NCI-H1694 treated with DMSO at 0.1 percent for 48 hours (cell line): ENCODE results near the gene CRYBA4.

Experiments used
- DNase-seq: peaks from one replicate; lab custom pipeline; 2025; lab: John Stamatoyannopoulos, UW

CRYBA4 gene

DNA sequence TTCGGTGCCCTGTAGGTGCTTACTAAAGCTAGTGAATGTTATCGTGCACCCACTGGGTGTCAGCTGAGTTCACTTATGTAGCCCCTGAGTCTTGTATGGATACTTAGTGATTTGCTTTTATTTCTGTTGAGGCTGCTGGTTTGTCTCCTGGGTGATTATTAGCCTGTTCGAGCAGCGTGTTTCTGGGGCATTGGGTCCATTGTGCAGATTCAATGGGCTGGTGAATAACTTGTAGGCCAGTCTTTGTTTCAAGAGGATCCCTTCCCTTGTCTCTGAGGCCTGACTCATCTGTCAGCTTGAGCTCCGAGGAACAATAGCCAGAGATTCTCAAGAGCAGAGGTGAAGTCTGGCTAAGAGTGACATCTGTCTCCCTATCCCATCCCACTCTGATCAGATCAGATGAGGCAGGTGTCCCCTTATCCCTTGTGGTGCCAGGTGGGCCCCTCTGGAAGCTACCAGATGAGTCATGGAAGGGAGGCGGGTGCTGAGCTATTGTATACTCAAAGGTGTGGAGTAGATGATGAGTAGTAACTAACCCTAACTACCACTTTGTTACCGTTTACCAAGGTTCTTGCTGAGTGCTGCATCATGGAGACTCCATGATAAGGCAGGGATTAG lies 39.3 kb downstream of the CRYBA4 start:
- DNase-seq, result no peak

DNA sequence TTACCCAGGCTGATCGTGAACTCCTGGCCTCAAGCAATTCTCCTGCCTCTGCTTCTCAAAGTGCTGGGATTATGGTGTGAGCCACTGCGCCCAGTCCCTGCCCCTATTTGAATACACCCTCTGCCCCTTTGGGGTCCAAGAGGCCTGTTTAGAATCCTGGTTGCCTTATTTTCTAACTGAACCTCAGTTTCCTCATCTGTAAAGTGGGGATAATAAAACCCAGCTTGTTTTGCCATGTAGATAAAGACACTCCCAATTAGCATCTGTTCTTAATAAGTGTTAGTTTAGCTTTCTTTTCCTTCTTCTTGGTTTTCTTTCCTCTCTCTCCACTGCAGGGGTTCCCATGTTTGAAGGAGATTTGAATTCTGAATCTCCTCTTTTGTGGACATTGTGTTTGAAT lies 40.4 kb downstream of the CRYBA4 start:
- DNase-seq, result no peak

DNA sequence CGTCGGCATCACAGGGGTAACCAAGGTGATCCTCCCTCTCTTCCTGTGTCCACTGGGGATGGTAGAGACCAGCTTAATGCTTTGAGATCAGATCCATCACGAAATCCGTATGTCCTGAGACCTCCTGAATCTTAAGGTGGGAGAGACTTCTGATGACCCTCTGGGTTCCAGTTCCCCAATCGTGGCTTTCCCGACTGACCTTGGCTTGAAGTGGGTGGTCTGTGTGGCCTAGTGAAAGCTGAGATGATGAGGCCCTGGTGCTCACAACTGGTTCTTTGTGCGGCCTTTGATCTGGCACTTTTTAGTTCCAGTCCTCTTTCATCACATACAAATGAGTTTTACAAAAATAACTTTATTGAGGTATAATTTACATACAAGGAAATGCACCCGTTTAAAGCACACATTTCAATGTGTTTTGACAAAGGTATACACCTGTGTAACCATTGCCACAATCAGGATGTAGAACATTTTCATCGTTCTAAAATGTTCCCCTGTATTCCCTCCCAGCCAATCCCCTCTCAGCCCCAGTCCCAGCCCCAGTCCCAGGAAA lies 41.7 kb downstream of the CRYBA4 start:
- no peak for DNase-seq

DNA sequence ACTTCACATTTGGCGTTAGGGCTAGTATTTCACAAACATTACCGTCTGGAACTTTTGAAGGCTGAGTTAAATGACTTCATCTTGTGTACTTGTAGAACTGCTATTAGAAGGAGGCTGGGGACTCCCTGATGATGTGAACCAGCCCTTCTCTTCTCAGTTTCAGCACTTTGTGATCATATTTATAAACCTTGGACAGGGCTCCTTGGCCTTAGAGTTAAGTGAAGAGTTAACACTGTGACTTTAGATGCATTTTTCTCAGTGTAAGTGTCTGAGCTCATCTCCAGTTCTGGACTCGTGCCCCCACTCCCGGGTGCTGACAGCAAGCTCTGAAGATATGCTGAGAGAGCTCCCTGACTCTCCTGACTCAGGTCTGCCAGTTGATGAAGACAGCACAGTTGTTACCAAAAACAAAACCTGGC lies 44.1 kb downstream of the CRYBA4 start:
- DNase-seq, result no peak

DNA sequence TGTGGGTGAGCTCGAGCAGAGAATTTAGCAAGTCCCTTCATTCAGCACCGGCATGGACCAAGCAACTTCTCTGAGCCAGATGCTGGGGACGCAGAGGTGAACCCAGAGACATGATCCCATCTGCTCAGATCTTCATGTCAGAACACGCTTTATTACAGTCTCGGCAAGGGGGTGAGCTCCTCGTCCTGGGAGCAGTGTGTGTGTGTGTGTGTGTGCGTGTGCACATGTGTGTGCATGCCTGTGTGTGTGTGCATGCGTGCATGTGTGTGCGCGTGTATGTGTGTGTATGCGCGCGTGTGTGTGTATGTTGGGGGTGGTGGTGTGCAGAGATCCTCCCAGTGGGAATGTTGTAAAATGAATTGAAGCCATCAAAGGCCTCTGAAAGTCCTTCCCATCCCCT lies 45.4 kb downstream of the CRYBA4 start:
- peak; percentile 43 for DNase-seq

DNA sequence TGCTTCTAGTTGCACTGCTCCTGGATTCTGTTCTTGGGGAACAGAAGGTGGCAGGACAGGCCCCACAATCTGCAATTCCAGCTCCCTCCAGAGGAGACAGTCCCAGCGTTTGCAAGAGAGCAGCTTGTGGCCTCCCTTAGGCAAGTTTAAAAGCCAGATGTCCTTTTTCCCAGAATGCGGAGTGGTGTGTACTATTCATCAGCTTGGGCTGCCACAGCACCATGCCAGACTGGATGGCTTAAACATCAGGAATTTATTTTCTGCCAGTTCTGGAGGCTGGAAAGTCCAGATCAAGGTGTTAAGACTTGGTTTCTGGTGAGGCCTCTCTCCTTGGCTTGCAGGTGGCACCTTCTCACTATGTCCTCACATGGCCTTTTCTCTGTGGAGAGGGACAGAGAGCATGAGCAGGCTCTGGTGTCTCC lies 47.3 kb downstream of the CRYBA4 start:
- peak; percentile 86 for DNase-seq

DNA sequence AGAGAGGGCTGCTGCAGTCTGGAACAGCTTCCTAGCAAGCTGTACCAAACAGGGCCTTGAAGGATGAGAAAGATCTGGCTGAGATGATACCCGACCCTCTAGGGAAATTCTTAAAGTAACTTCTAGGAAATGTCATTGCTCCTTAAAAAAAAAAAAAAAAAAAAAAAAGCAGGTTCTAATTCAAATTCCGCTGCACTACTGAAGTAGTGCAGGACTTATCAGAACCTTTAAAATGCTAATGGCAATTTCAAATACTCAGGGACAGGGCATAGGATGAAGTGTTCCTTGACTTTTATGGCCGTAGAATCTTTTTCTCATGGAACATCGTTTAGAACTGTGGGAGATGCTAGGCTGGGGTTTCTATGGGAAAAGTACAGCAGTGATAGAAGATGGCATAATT lies 48.7 kb downstream of the CRYBA4 start:
- DNase-seq, result no peak

DNA sequence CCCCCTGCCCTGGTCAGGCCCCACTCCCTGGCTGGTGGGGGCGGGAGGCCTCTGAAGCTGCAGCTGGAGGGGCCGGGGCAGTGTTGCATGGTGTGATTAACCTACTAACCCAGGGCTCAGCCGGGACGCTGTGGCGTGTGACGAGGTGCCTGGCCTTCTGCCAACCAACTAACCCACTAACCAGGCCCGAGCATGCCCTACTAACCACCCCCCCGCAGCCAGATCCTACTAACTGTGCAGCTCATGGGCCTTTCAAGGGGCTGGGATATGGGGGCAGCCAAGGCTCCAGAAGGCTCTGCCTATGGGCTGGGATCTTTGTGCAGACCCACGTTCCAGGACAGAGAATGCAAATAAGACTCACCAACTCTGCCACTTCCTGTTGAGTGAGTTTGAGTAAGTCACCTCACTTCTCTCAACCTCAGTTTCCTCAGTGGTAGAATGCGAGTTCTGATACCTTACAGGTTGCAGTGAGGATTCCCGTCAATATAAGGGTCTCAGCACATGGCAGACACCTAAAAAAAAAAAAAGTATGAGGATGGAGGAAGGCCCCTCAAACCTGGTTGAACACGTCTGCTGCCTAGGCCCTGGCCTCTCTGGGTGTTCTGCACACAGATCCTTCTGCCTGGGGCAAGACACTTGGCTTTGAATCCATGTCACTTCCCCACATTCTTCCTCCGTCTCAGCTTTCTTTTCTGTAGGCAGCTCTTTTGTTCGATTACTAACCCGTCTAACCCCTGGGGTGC lies 49.7 kb downstream of the CRYBA4 start:
- no peak for DNase-seq

DNA sequence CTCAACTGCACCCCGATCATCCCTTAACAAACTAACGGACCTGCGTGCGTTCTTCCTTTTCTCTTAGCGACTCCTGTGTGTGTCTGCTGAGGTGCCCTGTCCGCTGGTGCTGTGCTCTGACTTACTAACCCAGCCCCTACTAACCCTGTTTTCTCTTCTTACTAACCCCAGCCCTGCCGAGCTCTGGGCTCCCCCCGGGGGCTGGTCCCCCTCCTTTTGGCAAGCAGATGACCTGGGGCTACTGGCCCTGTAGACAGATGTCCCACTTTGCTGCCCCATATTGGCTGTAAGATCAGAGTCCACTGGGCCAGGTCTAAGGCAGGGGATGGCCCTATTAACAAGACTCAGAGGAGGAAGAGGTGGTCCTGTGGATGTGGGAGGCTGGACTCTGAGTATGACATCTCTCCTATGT lies 50.3 kb downstream of the CRYBA4 start:
- no peak for DNase-seq

DNA sequence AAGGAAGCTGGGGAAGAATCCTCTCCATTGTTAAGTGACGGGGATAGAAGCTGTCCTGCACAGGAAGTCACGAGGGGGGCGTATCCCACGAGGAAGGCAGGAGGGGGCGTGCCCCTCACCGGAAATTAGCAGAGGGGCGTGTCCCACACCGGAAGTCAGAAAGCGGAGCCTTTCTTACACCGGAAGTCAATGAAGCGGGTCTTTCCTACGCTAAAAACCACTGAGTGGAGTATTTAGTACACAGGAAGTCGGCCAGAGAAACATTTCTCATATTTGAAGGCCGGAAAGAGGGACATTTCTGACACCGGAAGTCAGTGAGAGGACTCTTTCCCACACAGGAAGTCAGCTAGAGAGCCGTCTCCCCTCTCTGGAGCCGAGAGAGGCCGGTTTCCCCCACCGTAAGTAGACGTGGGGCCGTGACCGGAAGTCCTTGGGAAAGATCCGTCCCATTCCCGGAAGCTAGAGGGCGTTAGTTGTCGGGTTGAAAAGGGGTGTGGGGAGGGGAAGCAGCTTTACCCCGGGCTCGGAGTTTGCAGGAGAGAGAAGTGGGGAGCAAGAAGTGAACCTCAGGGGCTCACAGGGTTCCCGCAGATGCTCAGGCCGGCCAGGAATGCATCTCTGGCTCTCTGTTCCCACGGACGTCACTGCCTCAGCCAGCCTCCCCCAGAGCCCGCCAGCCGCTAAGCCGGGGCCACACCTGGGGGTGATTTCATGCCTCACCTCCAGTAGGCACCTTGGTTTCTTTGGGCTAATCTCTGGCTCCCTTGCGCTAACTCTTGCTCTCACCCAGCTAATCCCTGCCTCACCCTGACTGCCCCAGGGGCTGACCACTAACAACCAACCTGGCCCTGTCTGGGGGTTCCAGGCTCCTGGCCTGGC lies 51.1 kb downstream of the CRYBA4 start:
- peak; percentile 90 for DNase-seq

DNA sequence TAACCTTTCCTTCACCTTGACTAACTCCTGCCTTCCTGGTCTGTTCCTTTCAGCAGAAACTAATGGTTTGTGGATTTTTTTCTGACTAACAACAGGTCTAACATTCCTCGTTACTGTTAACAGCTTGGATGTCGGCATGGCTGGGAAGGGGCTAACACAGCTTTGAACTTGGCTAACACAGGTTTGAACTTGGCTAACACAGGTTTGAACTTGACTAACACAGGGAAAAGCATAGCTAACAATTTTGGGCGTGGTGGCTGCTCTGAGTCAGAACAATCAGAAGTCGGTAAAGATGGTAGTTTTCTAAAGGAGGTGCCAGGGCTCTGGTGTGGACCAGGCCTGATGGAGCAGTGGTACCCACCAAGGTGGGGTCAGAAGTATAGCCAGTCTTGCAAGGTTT lies 51.7 kb downstream of the CRYBA4 start:
- DNase-seq, result no peak

DNA sequence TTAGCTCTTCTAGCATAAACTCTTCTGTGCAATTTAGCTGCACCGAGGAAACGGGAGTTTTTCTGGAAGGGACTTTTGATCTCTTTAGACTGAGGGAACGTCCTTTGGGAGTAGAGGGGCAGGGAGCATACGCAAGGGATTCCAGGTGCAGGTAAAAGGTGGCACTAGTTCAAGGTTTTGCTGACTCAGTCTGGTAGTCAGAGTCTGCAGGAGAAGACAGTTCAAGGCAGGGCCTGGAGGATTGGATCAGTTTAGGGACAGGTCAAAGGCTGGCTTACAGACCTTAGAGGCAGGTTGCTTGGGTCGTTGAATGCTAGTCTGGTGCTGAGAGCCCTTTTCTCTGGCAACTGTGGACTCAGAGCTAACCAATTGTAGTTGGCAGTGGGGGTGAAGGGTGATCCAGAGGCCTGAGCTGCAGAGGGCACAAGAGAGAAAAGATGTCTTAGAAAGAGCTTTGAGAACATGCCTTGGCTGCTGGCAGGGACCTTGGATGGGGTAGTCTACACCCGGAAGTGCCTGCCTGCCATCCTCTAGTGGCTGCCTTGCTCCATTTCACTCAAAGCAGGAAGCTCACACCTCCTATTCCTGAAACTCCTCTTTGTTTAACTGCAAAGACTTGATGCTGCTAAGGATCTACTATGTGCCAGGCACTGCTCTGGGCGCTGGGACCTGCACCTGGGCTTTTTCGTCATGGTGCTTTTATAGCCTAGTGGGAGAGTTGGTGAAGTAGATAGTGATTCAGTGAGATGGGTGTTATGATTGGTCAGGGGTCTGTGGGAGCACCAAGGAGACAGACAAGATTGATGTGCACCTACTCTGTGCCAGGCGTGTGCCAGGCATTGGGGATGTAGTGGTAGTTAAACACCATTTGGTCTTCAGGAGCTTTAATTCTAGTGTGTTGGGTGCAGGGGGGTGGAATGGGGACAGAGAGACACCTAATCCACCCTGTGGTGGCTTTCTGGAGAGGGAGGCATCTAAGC lies 52.7 kb downstream of the CRYBA4 start:
- DNase-seq, result no peak

DNA sequence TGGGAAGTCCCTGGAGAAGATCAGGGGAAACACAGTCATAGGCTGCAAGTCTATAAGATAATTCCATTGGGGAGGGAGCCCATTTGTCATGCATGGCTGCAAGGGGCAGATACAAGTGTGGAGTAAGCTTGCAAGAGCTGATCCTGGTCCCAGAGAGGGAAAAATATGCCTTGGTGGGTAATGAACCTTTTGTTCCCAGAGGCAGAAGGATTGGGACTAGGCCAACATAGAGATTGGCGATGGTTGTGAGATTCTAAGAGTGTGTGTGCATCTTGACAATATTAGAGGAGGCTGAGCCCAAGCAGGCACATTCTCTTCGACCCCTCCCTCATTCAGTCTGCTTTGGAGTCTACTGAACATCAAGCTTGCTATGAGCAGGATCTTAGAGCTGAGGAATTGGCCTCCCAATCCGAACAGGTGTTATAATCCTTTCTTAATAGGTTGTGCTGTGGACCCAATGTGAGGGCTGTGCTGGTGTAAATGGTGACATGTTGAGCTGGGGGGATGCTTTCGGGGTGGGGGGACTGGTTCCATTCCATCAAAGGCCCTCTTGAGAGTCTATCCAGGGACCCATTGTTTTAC lies 54.0 kb downstream of the CRYBA4 start:
- DNase-seq, result no peak

DNA sequence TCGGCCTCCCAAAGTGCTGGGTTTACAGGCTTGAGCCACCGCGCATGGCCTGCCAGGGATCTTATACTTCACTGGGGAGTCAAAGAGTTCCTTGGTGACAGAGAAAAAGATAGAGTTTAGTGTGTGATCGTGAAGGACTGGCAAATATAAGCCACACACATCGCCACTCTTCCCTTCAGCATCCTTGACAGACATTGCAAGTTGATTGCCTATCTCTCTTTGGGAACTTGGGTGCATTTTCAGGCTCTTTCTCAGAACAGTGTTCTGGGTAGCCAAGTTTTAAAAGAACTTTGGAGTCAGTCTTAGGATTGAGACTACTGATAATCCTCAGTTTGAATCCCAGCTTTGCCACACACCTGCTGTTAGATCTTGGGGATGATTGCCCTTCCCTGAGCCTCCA lies 55.5 kb downstream of the CRYBA4 start:
- DNase-seq, result no peak

DNA sequence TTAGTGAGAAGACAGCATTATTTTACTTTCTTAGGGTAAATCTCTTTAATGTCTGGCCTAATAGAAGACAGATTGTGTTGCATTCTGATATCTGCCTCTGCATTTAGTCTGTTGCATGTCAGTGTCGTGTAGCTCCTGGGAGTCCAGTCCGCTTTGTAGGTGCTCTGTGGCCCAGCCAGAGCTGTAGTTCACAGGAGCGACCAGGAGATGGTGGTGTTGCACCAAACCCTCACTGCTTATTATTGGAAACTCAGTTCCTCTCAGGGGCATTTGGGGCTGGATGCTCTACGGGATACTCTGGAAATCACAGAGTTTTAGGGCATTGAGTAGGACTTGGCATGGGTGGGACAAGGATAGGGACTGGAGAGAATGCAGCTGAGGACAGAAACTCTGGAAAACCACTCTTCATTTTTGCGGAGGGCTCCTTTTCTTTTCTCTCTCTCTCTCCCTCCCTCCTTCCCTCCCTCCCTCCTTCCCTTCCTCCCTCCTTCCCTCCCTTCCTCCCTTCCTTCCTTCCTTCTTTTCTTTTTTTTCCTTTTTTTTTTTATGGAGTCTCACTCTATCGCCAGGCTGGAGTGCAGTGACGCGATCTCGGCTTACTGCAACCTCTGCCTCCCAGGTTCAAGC lies 57.4 kb downstream of the CRYBA4 start:
- DNase-seq, result peak; percentile 59
